Suprapubic skin (tissue), 4 donors: ENCODE results near the gene CST5.

Experiments
- POLR2A ChIP-seq, 2 donors: fragments of 450-650 bp; IDR thresholded peaks; one replicate each; pipeline ENCODE4 v1.6.1; 2017; ENCODE audit warnings: antibody characterized with exemption in 2 of 2, mild to moderate bottlenecking in 2 of 2, moderate library complexity in 2 of 2
- POLR2AphosphoS5 ChIP-seq, 3 donors: sonication (generic); formaldehyde crosslinking; IDR thresholded peaks; one replicate each; pipeline ENCODE4 v1.6.1; 2017; ENCODE audit warnings: antibody characterized with exemption in 3 of 3
- TF ChIP-seq, protein P1 (sequence below), 2 donors: fragments of 200-600 bp in 1 of 2; fragments of 450-650 bp in 1 of 2; sonication (generic) in 1 of 2; IDR thresholded peaks; one replicate each; pipeline ENCODE4 v1.5.1; 2016 to 2019; ENCODE audit warnings: antibody characterized with exemption in 2 of 2, mild to moderate bottlenecking in 1 of 2, moderate library complexity in 1 of 2

DNA sequence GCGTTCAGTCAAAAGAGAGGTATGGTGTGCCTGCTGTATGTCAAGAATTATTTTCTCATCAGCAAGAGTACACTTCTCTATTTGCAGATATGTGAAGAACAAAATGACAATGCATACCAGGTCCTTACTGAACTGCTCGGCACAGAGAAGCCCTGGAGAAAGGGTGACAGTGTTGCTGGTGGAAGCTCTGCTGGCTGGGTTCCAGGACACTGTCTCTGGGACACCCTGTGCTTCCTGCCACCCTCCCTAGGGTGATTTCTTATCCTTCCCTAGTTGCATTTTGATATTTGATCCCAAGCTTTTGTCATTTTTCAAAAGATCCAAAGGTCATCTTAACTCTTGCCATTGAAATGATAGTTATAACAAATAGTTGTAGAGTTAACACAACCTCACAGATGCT lies 8.3 kb upstream of the CST5 start:
- TF ChIP-seq POLR2AphosphoS5 (IDR thresholded peaks at IDR 0.05), result no peak
- no peak for TF ChIP-seq POLR2A (IDR thresholded peaks at IDR 0.05)
- TF ChIP-seq, protein P1, sequence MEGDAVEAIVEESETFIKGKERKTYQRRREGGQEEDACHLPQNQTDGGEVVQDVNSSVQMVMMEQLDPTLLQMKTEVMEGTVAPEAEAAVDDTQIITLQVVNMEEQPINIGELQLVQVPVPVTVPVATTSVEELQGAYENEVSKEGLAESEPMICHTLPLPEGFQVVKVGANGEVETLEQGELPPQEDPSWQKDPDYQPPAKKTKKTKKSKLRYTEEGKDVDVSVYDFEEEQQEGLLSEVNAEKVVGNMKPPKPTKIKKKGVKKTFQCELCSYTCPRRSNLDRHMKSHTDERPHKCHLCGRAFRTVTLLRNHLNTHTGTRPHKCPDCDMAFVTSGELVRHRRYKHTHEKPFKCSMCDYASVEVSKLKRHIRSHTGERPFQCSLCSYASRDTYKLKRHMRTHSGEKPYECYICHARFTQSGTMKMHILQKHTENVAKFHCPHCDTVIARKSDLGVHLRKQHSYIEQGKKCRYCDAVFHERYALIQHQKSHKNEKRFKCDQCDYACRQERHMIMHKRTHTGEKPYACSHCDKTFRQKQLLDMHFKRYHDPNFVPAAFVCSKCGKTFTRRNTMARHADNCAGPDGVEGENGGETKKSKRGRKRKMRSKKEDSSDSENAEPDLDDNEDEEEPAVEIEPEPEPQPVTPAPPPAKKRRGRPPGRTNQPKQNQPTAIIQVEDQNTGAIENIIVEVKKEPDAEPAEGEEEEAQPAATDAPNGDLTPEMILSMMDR (IDR thresholded peaks at IDR 0.05), result no peak
